Fibroblast of skin of left quadriceps (primary cell): ENCODE results near the gene GAMT.

Experiments
- DNase-seq, 2 experiments: peaks; one replicate each; pipeline ENCODE4 v3.0.0-alpha.2; 2013; ENCODE audit warnings: low read depth in 2 of 2

The GAMT gene

DNA sequence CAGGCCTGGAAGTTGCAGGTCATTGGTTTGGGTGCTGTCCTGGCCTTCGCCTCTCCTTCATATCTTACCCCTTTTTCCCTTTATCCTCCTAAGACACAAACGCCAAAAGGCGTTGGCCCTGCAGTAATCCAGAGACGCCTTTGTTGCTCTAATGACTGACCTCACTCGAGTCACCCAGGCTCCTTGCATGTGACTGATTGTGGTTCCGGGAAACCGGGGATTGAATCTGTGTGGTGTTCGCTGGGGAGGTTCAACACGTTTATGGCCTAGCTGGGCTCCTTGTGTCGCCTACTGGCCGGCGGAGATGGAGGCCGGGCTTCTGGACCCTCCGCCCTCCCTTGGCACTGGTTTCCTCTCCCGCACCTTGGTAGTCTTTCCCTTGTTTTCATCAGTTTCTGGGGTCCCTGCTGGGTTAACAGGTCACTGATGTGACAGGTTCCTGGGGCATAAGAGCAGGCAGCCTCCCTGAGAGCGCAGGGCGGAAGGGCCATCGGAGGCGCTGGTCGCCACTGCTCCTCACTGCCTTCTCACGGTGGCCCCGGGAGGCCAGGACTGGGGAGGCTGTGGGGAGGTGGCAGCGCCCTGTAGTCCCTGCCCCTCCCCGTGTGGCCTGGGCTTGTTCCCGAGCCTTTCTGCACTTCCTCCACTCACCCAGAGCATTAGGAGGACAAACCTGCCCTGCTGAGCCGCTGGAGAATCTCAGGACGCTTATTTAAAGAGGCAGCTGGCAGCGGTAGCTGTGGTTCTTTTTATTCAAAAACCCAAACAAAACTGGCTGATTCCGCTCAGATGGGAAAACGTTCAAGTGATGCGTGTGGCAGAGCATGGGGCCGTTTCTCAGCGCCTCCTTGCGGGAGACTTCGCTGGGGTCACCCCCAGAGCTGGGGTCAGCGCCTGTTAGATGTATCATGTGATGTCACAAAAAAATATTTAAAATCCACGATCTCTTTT lies 35.7 kb downstream of the GAMT start:
- no peak for DNase-seq

DNA sequence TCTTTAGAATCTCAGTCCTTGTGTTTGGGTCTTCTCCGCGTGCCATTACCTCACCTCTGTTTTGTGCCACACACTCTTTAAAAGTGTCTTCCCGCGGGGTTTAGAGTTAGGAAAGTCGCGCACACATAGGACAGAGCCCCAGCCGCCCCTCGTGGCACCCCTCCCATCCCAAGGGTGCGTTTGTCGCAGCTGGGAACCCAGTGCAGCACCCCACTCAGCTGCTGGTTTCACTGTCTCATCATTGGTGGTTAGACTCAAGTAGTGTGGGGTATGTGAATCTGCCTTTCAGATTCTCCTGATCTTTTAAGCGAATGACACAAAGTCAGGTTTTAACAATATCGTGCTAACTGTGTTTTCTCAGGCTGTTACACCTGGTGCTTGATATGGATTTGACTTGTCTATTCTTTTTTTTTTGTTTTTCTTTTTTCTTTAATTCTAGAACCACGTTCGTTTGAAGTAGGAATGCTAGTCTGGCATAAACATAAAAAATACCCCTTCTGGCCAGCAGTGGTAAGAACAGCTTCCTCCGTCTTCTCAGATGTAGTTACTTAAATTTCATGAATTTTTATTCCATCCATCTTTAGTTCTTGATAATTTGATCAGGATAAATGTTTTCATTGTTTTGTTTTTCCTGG lies 37.2 kb downstream of the GAMT start:
- DNase-seq, result no peak

DNA sequence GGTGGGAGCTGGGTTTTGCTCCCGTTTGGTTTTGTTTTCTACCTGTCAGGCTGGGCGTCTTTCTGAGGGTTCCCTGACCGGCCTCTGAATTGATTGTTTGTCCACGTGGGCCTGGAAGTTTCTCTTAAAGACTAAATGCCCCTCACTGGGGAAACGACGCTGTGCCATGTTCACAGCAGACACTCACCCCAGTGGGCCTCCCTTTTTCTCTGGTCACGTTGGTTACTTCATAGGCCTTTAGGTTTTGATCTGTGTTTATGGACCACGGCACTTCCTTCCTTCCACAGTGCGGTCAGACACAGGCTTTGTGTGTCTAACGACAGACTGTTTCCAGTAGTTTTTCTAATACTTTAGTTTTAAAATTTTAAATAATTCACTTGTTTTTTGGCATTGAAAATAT lies 37.7 kb downstream of the GAMT start:
- no peak for DNase-seq

DNA sequence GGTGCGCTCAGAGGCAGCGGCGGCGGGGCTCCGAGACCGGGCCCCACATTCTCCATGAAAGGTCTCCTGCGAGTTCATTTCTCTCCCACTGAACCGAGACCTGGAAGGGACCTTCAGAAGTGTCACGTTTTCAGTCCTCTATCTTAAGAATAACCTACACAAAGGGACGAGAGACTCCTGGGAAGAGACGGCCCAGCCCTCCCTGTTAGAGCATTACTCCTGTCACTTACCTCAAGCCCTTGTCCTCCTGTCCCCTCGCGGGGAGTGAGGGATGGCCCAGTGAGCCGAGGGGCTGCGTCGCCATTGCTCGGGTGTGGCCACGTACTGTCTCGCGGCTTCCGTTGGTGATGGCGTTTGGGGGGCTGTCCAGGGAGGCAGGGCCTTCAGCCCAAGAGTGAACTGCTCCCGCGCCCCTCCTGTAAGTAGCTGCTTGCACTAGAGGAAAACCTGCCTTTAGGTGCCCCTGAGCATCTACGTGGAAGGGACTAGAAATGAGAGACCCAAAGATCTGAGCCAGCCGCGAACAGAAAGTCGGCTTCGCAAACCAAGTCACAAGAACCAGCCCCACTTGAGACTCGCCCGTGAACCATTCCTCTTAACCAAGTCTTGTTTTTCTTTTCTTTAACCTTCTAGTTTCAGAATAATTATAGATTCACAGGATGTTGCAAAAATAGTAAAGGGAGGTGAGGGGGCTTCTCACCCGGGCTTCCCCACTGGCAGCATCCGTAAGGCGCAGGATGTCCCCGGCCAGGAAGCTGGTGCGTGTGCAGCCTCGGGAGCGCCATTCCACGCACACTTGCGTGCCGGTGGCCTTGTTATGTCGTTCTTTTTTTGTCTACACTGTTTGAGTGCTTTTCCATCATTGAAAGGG lies 38.7 kb downstream of the GAMT start:
- no peak for DNase-seq

DNA sequence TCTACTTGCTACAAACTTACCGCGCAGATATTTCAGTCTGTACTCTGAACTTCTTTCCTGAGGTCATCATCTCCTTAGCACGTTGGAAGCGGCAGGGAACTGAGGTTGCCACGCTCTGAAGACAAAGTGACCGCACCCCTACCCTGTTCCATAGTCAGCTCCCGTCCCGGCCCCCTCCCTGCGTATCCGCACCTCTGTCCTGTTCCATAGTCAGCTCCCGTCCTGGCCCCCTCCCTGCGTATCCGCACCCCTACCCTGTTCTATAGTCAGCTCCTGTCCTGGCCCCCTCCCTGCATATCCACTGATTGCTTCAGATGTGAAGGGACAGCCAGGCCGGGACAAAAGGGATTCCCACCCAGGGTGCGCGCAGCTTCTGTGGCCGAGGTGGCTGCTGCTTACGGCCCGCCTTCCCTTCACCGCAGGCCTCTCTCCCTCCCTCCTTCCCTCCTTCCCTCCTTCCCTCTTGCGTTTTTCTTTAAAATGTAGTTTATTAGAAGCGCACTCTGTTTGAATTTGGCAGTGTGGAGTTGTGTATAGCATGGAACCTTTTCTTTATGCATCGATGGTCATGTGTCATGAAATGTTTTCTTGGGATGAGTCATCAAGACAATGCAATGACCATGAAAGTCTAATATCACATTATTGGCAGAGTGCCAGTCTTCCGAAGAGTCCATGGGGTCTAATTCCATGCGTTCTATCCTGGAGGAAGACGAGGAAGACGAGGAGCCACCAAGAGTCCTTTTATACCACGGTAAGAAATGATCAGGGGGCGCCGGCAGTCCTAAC lies 39.5 kb downstream of the GAMT start:
- peak; percentile 40 to 44 for DNase-seq

DNA sequence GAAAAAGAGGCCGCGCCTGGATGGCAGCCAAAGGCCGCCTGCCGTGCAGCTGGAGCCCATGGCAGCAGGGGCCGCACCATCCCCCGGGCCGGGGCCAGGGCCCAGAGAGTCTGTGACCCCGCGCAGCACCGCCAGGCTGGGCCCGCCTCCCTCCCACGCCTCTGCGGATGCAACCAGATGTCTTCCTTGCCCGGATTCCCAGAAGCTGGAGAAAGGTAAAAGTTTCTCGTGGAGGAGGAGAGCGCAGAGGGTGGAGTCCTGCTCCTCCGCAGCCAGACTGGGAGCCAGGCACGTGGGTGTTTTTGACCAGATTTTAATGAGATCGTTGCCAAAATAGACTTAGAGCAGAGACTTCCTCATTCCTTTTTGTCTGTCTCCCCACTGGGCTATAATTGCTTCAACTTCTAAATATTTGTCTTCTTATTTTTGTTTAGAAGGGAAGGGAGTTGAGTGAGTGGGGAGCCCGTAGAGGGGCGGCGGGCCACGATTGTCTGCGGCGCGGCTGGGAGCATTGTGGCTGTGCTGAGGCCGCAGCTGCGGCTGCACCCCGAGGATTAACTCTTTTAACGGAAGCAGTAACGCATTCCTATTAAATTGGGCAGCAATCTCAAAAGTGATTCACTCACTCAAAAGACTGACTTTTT lies 40.4 kb downstream of the GAMT start:
- DNase-seq, result peak; percentile 61

DNA sequence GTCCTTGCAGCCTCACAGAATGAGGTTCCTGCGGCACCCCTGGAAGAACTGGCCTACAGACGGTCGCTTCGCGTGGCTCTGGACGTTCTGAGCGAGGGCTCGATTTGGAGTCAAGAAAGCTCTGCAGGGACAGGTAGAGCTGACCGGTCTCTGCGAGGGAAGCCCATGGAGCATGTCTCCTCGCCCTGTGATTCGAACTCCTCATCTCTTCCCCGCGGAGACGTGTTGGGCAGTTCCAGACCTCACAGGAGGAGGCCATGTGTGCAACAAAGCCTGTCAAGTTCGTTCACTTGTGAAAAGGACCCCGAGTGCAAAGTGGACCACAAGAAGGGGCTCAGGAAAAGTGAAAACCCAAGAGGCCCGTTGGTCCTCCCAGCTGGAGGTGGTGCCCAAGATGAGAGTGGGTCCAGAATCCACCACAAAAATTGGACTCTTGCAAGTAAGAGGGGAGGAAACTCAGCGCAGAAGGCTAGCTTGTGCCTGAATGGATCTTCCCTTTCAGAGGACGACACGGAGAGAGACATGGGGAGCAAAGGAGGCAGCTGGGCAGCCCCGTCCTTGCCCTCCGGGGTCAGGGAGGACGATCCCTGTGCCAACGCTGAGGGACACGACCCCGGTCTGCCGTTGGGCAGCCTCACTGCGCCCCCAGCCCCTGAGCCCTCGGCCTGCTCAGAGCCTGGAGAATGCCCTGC lies 41.1 kb downstream of the GAMT start:
- DNase-seq, result no peak

DNA sequence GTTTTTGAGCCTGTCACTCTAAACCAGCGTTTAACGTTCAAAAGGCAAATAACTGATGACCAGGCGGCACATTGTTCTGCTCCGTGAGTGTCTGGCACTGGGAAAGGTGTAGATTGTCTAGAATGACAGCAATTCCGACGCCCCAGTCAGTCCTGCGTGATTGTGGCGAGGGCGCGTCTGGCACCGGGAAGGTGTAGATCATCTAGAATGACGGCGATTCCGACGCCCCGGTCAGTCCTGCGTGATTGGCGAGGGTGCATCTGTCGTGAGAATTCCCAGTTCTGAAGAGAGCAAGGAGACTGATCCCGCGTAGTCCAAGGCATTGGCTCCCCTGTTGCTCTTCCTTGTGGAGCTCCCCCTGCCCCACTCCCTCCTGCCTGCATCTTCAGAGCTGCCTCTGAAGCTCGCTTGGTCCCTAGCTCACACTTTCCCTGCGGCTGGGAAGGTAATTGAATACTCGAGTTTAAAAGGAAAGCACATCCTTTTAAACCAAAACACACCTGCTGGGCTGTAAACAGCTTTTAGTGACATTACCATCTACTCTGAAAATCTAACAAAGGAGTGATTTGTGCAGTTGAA lies 43.7 kb downstream of the GAMT start:
- no peak for DNase-seq

DNA sequence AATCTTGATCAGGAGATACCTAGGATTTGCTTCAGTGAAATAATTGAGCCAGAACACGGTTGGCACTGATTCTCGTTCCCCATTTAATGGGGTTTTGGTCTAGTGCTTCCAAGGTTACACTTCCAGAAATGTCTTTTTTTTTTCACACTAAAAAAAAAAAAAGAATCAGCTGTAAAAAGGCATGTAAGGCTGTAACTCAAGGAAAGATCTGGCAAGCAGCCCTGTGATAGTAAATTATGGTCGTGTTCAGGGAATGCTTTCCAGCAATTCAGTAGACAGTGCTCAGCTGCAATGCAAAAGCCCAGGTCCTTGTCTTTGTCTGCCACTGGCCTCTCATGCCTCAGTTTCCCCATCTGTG lies 44.9 kb downstream of the GAMT start:
- peak; percentile 67 to 71 for DNase-seq

DNA sequence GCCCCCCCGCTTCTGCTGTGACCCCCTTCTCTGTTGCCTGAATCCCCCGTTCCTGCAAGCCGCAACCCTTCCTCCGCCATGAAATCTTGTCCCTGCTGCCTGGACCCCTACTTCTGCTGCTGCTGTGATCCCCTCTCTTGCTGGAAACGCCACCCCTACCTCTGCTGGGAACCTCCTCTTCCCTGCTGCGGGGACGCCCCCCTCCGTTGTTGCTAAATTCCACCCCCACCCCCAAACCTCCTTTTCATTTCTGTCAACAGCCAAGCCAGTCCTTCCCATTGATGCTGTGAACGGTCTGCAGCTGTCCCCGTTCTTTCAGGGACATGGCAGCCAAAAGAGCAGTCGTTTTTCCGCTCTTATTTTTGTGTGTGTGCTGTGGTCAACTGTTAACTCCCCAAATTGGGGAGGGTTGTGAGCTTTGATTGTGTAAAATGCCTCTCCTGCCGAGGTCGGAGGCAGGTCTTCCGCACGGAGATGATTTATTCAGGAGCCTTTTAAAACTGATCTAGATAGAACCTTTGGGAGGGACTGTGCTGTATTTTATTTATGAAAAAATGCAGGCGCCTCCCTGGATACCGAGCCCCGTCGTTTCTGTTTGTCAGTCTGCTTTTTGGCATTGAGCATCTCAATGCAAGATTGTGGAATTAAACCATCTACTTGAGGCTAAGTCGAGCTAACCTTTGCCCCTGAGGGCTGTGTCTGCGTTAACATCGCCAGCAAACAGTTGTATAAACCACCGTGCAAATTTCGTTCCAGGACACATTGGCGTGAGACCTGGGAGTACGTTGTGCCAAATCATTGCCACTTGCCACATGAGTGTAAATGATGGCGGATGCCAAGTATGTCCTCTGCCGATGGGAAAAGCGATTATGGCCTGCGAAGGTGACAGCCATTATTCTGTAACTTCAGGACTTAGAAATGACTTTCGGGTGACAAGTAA lies 45.5 kb downstream of the GAMT start:
- DNase-seq, result no peak

DNA sequence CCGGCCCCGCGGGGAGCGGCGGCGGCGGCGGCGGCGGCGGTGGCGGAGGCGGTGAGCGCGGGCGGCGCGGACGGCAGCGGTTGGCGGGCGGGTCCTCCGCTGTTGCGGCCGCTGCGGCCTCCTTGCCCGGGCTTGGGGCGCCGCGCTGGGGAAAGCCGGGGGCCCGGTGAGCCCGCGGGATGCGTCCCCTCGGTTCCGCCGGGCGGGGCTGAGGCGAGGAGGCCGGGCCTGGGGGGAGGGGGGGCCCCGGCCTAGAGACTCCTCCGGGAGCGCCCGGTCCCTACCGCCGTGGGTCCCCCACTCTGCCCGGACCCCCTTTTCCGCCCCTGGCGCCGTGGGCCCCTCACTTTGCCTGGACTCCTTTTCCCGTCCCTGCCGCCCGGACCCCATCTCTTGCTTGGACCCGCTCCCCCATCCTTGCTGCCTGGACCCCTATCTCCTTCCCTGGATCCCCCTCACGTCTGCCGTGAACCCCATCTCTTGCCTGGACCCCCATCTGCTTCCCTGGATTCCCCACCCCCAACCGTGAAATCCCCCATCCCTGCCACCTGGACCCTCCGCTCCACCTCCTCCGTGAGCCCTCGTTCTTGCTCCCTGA lies 46.3 kb downstream of the GAMT start:
- DNase-seq, result no peak

DNA sequence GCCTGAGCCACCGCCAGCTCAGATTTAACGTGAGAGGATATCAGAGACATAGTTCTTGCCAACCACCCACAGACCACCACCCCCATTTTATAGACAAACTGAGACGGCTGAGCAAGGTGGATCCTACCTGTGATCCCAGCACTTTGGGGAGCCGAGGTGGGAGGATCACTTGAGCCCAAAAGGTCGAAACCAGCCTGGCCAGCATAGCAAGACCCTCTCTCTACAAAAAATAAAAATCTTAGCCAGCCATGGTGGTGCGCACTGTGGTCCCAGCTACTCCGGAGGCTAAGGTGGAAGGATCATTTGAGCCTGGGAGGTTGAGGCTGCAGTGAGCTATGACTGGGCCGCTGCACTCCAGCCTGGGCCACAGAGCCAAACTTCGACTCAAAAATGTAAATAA lies 48.2 kb downstream of the GAMT start:
- no peak for DNase-seq

DNA sequence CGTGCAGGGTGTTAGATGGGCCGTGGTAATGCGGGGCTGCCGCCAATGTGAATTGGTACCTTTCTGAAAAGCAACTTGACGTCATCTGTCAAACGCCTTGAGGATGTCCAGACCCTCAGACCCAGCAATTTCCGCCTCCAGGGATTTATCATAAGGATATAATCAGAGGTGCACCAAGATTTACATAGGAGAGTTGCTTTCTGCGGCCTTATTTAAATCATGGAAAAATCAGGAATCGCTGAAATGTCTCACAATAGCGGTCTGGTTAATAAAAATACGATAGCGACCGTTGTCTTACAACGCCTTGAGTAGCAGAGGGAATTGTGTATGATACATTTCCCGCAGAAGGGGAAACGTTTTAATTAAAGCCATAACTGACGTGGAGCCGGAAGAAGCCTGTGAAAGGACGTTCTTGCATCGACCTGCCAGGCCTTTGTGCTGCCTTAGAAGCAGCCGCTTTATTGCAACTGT lies 49.9 kb downstream of the GAMT start:
- peak in 1 of 2 experiments; percentile 20 for DNase-seq

DNA sequence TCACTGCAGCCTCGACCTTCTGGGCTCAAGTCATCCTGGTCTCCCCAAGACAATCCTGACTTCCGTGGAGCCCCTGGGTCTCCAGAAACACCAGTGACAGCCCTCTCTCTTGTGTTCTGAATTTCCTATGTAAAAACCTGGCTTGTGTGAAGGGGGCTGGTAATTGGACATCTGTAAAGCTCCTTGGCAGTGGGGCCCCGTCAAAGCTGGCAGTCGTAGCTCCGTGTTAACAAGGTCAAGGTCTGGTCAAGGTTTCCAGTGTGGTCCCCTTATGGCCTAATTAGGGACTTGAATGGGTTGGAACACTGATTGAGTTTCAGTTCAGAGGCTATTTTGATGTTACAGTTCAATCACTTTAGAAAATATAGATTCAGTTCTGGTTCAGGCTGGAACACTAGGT lies 50.5 kb downstream of the GAMT start:
- DNase-seq, result no peak

DNA sequence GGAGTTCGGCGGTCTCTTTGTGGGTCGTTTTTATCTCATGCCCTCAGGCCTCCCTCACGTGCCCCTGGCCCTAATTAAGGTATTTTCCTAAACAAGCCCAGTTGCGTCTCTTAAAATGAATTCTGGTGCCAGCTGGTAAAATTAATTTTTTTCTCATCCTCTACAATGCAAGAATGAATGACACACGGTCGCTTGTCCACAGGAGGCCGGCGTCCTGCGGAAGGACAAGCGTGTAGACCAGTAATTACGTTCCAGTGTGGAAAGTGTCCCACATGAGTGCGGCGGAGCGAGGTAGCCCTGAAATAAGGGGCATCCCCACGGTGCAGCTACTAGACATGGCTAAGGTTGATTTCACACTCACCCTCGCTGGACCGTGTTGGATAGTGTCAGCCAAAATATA lies 52.1 kb downstream of the GAMT start:
- no peak for DNase-seq
